Measurements from ENCODE around the gene ZNF773.
"Not testable (repeated sequence)": the region's sequence is repeated elsewhere in the genome, so short reads cannot be mapped to it uniquely, and the experiment has no call there.

ZNF773 gene

DNA sequence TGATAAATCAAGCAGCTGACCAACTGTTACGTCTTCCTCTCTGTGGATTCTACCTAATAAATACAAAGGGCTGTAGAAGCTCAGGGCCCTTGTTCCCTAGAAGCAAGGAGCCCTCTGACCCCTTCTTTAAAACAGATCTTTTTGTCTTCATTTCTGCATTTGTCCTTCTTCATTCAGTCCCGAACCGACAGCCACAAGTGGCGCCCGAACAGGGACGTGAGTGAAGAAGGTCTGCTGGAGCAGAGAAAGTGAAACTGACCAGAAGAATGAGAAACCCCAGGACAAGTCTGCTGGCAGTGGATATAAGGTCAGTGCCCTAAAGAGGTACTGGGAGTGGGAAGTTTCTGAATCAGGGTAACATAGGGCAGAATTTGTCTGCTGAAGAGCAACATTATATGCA, 13.1 kb downstream of the ZNF773 start:
- H3K4me1 ChIP-seq: no peaks in the 10 kb centered on the region
- TF ChIP-seq, protein P1, sequence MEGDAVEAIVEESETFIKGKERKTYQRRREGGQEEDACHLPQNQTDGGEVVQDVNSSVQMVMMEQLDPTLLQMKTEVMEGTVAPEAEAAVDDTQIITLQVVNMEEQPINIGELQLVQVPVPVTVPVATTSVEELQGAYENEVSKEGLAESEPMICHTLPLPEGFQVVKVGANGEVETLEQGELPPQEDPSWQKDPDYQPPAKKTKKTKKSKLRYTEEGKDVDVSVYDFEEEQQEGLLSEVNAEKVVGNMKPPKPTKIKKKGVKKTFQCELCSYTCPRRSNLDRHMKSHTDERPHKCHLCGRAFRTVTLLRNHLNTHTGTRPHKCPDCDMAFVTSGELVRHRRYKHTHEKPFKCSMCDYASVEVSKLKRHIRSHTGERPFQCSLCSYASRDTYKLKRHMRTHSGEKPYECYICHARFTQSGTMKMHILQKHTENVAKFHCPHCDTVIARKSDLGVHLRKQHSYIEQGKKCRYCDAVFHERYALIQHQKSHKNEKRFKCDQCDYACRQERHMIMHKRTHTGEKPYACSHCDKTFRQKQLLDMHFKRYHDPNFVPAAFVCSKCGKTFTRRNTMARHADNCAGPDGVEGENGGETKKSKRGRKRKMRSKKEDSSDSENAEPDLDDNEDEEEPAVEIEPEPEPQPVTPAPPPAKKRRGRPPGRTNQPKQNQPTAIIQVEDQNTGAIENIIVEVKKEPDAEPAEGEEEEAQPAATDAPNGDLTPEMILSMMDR (IDR thresholded peaks at IDR 0.05): no peak
- H3K27ac ChIP-seq: no peak overlapping the region
- H3K9me3 ChIP-seq: peaks cover 3 to 65% (median 64%) of the 10 kb centered on the region in 3 donors
- no peak for DNase-seq
- no peak overlapping the region for H3K4me3 ChIP-seq
- no peaks in the 10 kb centered on the region for H3K27me3 ChIP-seq
- intact Hi-C loops (cut with DNase I; ENCODE audit: low total_unique reads): no loop called here
- H3K36me3 ChIP-seq: peaks cover 61 to 85% (median 74%) of the 10 kb centered on the region in 3 donors

DNA sequence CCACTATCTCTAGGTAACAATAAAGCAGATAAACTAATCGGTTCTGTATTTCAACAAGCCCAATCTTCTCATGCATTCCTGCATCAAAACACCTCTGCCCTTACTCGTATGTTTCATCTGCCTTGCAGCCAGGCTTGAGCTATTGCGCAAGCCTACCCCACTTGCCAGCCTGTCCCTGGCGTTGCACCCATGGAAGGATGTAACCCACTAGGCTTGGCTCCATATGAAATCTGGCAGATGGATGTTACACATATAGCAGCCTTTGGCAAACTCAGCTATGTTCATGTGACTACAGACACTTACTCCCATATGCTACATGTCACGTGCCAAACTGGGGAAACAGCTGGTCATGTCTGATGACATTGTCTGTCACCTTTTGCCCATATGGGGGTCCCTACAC, 15.5 kb downstream of the ZNF773 start:
- intact Hi-C loops (cut with DNase I; ENCODE audit: low total_unique reads): no loop called here
- H3K4me1 ChIP-seq: no peaks in the 10 kb centered on the region
- no peaks in the 10 kb centered on the region for H3K27me3 ChIP-seq
- no peak for DNase-seq
- peaks cover 44 to 67% (median 66%) of the 10 kb centered on the region in 3 donors for H3K36me3 ChIP-seq
- TF ChIP-seq, protein P1 (IDR thresholded peaks at IDR 0.05): no peak
- H3K27ac ChIP-seq: no peak overlapping the region
- H3K9me3 ChIP-seq: peaks cover 3 to 64% (median 56%) of the 10 kb centered on the region in 3 donors
- H3K4me3 ChIP-seq: no peak overlapping the region

DNA sequence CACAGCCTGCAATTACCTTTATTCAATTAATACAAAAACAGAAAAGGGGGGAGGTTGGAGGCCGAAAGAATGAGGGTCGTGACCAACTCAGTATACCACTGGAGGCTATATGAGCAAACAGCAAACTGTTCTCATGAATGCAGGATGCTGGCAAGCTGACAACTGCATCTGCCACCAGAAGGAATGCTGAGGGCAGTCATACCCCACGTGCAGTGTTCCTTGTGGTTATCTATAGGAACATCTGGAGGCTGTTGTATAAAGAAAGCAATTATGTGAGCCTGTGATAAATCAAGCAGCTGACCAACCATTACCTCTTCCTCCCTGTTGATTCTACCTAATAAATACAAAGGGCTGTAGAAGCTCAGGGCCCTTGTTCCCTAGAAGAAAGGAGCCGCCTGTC, 18.3 kb downstream of the ZNF773 start:
- H3K4me1 ChIP-seq; intact Hi-C loops (cut with DNase I; ENCODE audit: low total_unique reads): not testable (repeated sequence)
- H3K9me3 ChIP-seq: peaks cover 0 to 50% (median 30%) of the 10 kb centered on the region in 3 donors

DNA sequence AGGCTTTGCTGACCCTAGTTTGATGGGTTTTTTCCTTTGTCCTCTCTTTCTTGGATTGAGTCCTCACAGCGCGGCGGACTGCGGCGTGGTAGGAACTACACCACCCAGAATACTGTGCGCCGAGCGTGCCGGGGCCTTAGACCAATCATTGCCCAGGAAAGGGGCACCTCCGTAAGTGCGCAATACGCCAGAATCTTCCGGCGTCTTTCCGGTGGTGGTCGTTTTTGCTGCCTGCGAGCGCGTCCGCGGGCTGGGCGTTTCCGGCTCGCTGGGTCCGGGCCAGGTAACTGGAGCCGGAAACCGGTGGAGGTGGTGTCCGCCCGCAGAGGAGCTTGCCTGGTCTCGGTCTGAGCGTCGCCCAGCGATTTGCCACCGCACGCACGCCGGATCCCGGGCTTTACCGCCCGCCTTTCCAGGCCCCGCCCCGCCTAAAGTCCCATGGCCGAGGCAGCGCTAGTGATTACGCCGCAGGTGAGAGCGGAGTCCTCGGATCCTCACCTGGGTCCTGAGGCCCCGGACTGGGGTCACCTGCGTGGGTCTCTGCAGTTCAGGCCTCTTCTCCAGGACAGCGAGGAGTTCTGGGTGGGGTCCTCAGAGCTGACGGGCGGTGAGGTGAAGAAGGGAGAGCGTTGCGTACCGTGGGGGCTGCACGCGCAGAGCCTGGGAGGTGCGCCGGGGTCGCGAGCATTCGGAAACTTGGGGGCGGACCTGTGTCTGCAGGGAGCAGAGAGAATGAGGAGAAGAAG, 27.6 kb downstream of the ZNF773 start, which contains the start of gene ZNF549:
Gene ZNF549 (plus strand): TSS at position 221 of the 746 bp plus-strand sequence. CDS start 218 bp downstream, at position 439.
- intact Hi-C loops (cut with DNase I; ENCODE audit: low total_unique reads): no loop called here
- TF ChIP-seq, protein P1 (IDR thresholded peaks at IDR 0.05): peak in 1 of 2 experiments; percentile 28
- peak within 1 kb of the TSS; percentile 77 to 78 for H3K27ac ChIP-seq

More for the DNA sequence above, 18.3 kb downstream of the ZNF773 start:
- H3K36me3 ChIP-seq: peaks cover 41 to 61% (median 47%) of the 10 kb centered on the region in 3 donors
- H3K27me3 ChIP-seq, H3K27ac ChIP-seq, DNase-seq, H3K4me3 ChIP-seq: not testable (repeated sequence)

GRCh38 chr19:57537953-57538547, 38.3 kb downstream of the ZNF773 start:
- H3K27me3 ChIP-seq: no peaks in the 10 kb centered on the region
- H3K4me1 ChIP-seq: no peaks in the 10 kb centered on the region
- H3K36me3 ChIP-seq: peaks cover 99 to 100% (median 100%) of the 10 kb centered on the region in 3 donors
- intact Hi-C loops (cut with DNase I; ENCODE audit: low total_unique reads): no loop called here
- TF ChIP-seq, protein P1 (IDR thresholded peaks at IDR 0.05): no peak
- no peak overlapping the region for H3K4me3 ChIP-seq
- peaks cover 70 to 100% (median 100%) of the 10 kb centered on the region in 3 donors for H3K9me3 ChIP-seq
- no peak for DNase-seq
- H3K27ac ChIP-seq: no peak overlapping the region

More for the DNA sequence above, 27.6 kb downstream of the ZNF773 start, which contains the start of gene ZNF549:
- Histone ChIP-seq H3K4me3 (peak within 1 kb of the TSS; percentile 72 to 75), H3K36me3 (peaks cover 21 to 31% (median 25%) of the 10 kb centered on the region in 3 donors), H3K4me1 (peaks cover 0 to 14% (median 9%) of the 10 kb centered on the region in 4 donors), H3K27me3 (no peaks in the 10 kb centered on the region), H3K9me3 (peaks cover 5 to 36% (median 28%) of the 10 kb centered on the region in 3 donors)
- DNase-seq: peak; percentile 86 to 93

- peaks cover 99 to 100% (median 100%) of the 10 kb centered on the region in 3 donors for H3K36me3 ChIP-seq
- no peak overlapping the region for H3K27ac ChIP-seq
- H3K4me1 ChIP-seq: no peaks in the 10 kb centered on the region
- H3K4me3 ChIP-seq: no peak overlapping the region
- no peak for DNase-seq
- H3K9me3 ChIP-seq: peaks cover 46 to 100% (median 99%) of the 10 kb centered on the region in 3 donors
- no peaks in the 10 kb centered on the region for H3K27me3 ChIP-seq
- TF ChIP-seq, protein P1 (IDR thresholded peaks at IDR 0.05): no peak
- intact Hi-C loops (cut with DNase I; ENCODE audit: low total_unique reads): no loop called here
These were observed 46.8 kb downstream of the ZNF773 start for GRCh38 chr19:57546513-57546912.
